Jurkat, Clone E6-1 (cell line): ENCODE measurements around the gene ZPBP.
"Not testable (repeated sequence)": the region's sequence is repeated elsewhere in the genome, so short reads cannot be mapped to it uniquely, and the experiment has no call there.

Source experiments
- DNase-seq: peaks from one replicate; pipeline ENCODE4 v3.0.0-alpha.2; 2011; ENCODE audit warnings: low read depth, low spot score
- H3K4me3 ChIP-seq: 2 replicates; pipeline ENCODE4 v1.5.1; 2011; ENCODE audit warnings: mild to moderate bottlenecking, low read length, control low read depth, moderate library complexity

Gene ZPBP

DNA sequence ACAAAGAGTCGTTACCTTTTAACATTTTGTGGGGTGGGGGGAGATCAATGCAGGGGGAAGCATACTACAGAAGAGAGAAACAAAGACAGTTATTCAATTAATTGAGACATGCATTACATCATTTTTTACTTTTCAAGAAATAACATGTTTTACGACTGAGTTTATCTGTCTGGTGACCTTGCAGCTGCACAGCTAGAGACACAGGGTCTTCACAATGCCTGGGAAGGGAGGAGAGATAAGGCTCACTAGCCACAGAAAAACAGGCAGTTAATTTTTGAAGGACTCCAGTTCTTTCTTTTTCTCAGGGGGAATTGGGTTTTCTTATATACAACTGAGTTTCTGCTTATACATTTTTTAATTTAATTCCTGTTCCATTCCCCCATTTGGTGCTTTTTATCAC is 30.1 kb downstream of the ZPBP start:
- no peak for DNase-seq
- no peak overlapping the region for H3K4me3 ChIP-seq

- no peak for DNase-seq
Measured at GRCh38 chr7:50056131-50056530, 36.9 kb downstream of the ZPBP start.

GRCh38 chr7:50047716-50048115 is 45.3 kb downstream of the ZPBP start:
- H3K4me3 ChIP-seq, result no peak overlapping the region
- no peak for DNase-seq

More at GRCh38 chr7:50056131-50056530, 36.9 kb downstream of the ZPBP start:
- H3K4me3 ChIP-seq, result no peak overlapping the region

GRCh38 chr7:50041165-50041564 is 51.9 kb downstream of the ZPBP start:
- DNase-seq, H3K4me3 ChIP-seq: not testable (repeated sequence)

- no peak overlapping the region for H3K4me3 ChIP-seq
- no peak for DNase-seq
Measured at GRCh38 chr7:50037086-50037485, 56.0 kb downstream of the ZPBP start.

GRCh38 chr7:50022991-50023390 is 70.1 kb downstream of the ZPBP start:
- H3K4me3 ChIP-seq, result no peak overlapping the region
- no peak for DNase-seq

GRCh38 chr7:50022451-50022850 is 70.6 kb downstream of the ZPBP start:
- no peak for DNase-seq
- no peak overlapping the region for H3K4me3 ChIP-seq

DNA sequence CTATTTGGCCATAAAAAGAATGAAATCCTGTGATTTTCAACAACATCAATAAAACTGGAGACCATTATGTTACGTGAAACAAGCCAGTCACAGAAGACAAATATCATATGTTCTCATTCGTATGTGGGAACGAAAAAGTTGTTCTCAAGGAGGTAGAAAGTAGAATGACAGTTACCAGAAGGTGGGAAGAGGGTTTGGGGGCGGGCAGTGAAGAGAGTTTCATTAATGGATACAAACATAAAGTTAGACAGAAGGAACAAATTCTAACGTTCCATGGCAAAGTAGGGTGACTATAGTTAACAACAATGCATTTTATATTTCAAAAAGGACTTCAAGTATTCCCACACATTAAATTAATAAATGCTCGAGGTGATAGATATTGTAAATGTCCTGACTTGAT is 97.4 kb downstream of the ZPBP start:
- H3K4me3 ChIP-seq, result no peak overlapping the region
- DNase-seq, result no peak

DNA sequence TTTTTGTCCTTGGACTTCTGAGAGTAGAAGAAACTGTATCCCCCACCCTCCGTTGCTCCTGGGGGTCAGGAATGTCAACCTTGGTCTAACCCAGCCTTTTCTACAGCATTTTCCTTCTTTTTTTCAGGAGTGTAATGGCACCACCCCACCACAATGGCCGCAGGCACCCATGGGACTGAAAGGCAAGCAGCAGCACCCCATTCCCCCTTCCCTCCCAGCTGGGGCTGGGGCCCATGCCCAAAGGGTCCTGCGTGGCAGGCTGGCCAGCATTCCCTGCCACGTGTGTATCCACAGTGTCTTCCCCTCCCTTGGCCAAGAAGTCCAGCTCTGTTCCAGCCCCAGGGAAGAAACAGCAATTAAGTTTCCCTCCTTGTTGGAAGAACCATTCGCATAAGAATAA is 106.9 kb downstream of the ZPBP start:
- H3K4me3 ChIP-seq, result no peak overlapping the region
- DNase-seq, result no peak

DNA sequence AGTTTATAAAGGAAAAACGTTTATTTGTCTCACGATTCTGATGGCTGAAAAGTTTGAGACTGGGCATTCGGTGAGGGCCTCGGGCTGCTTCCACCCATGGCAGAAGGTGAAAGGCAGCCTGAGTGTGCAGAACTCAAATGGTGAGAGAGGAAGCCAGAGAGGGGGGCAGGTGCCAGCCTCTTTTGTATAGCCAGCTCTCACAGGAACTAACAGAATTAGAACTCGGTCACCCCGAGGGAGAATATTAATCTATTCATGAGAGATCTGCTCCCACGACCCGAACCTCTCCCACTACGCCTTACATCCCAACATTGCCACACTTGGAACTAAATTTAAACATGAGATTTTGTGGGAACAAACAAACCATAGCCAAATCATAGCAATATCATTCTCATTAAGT is 112.6 kb downstream of the ZPBP start:
- no peak for DNase-seq

DNA sequence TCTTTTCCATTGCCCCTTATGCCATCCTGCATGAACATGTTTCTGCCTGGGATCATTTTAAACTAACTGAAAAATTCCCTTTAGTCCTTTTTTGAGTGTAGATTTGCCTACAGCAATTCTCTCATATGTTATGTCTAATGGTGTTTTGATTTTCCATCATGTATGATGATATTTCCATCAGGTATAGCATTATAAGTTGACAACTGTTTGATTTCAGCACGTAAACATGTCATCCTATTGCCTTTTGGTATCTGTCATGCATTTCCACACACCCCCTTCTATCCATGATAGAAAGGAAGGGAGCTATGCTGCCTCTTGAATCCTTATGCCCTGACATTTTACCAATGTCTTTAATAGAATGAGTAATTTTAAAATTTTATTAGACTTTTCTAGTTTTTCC is 116.8 kb downstream of the ZPBP start:
- no peak for DNase-seq
- no peak overlapping the region for H3K4me3 ChIP-seq

More for the DNA sequence above, 112.6 kb downstream of the ZPBP start:
- H3K4me3 ChIP-seq, result no peak overlapping the region

DNA sequence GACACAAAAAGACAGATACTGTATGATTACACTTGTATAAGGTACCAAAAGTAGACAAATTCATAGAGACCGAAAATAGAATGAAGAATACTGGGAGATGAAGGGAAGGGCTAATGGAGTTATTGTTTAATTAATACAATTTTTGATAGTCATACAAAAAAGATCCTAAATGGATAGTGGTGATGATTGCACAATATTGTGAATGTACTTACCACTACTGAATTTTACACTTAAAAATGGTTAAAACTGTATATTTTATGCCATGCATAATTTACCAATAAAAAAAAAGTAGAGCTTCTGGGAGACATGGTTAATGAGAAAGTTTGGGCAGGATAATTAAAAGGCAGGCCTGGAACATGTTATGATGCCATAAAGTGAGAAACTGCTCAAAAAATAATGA is 119.0 kb downstream of the ZPBP start:
- DNase-seq, result no peak
- no peak overlapping the region for H3K4me3 ChIP-seq

GRCh38 chr7:49937608-49938007 is 155.4 kb downstream of the ZPBP start:
- no peak for DNase-seq
- no peak overlapping the region for H3K4me3 ChIP-seq

DNA sequence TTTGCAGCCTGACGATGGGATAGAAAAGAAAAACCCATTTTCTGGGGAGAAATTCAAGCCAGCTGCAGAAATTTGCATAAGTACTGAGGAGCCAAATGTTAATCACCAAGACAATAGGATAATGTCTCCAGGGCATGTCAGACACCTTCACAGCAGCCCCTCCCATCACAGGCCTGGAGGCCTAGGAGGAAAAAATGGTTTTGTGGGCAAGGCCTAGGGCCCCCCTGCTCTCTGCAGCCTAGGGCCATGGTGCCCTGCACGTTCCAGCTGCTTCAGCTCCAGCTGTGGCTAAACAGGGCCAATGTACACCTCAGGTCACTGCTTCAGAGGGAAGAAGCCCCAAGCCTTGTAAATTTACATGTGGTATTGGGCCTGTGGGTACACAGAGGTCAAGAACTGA is 161.4 kb downstream of the ZPBP start:
- no peak overlapping the region for H3K4me3 ChIP-seq
- DNase-seq, result no peak

- no peak overlapping the region for H3K4me3 ChIP-seq
- no peak for DNase-seq
Measured at GRCh38 chr7:49928787-49929186, 164.3 kb downstream of the ZPBP start.

GRCh38 chr7:49927631-49928030 is 165.4 kb downstream of the ZPBP start:
- H3K4me3 ChIP-seq, result no peak overlapping the region
- DNase-seq, result no peak

GRCh38 chr7:49926720-49927119 is 166.3 kb downstream of the ZPBP start:
- no peak for DNase-seq
- no peak overlapping the region for H3K4me3 ChIP-seq

DNA sequence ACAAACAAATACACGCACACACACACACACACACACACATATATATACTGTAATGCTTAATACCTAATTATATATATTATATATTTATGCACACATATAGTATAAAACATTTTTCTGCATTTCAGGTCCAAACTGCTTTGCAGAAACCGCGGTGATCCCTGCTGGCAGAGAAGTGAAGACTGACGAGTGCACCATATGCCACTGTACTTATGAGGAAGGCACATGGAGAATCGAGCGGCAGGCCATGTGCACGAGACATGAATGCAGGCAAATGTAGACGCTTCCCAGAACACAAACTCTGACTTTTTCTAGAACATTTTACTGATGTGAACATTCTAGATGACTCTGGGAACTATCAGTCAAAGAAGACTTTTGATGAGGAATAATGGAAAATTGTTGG is 181.1 kb downstream of the ZPBP start:
- no peak for DNase-seq
- no peak overlapping the region for H3K4me3 ChIP-seq

GRCh38 chr7:49894543-49894942 is 198.5 kb downstream of the ZPBP start:
- H3K4me3 ChIP-seq, result no peak overlapping the region
- DNase-seq, result no peak

DNA sequence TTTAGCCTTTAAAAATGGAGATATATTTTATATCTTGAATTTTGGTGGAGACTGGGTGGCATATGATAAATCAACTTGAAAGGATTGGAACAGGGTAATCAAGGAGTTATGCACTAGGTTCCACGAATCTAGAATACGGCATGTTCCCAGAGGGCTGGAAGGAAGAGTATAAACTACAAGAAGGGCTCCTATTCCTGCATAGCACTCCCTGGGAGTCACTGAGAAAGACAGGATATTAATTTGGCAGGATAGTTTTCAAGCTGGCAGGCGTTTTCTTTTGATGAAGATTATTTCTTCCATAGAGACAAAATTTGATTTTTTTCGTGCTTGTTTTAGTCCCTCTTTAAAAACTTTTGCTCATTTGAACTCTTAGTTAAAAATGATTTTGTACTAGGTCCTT is 199.9 kb downstream of the ZPBP start:
- no peak for DNase-seq
- no peak overlapping the region for H3K4me3 ChIP-seq

DNA sequence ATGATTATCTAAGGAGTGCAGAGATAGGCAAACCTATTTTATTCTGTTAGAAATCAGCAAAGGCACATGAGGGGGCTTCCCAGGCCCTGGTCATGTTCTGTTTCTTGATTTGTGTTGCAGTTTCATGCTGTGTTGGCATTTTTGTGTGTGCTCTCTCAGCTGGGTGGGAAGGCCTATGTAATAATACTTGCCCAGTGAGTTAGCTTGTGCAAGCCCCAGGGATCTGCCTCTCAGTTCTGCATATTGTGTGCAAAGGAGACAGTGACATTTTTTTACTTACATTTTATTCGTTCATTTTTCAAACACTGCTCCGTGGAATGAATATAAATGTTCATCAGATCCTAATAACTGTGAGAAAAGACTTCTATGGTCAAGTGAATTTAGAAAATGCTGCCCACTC is 200.6 kb downstream of the ZPBP start:
- no peak for DNase-seq
- no peak overlapping the region for H3K4me3 ChIP-seq
